Measurements from ENCODE around the gene LFNG. TPM values are rescaled to one million over a fixed set of nuclear protein-coding genes. Genes with fewer than 3 reads are reported as not detected.

The LFNG gene
- total and polyA plus RNA-seq, 3 experiments from 2014 or later, result 2.0 to 30.8 (median 28.0) TPM

- Mint-ChIP-seq H3K27ac (peak overlapping the region in 1 of 8 donors; percentile 22), H3K9me3 (no peaks in the 10 kb centered on the region), H3K4me3 (no peak overlapping the region), H3K36me3 (no peaks in the 10 kb centered on the region), H3K4me1 (no peaks in the 10 kb centered on the region), H3K27me3 (peaks cover 3 to 10% of the 10 kb centered on the region in 2 donors)
- CTCF ChIA-PET, result no interaction called here
- peaks cover 4% of the 10 kb centered on the region for H3K27me3 ChIP-seq (ENCODE audit: insufficient read depth, low read length, poor library complexity, severe bottlenecking)
- H3K27ac ChIP-seq (ENCODE audit: low read depth, low read length), result no peak overlapping the region
- H3K4me3 ChIP-seq (ENCODE audit: low read length), result no peak overlapping the region
- H3K36me3 ChIP-seq (ENCODE audit: insufficient read depth, low read length), result no peaks in the 10 kb centered on the region
- no peaks in the 10 kb centered on the region for H3K4me1 ChIP-seq (ENCODE audit: insufficient read depth, low read length)
- H3K9me3 ChIP-seq (ENCODE audit: low read length), result no peaks in the 10 kb centered on the region
- DNase-seq, result no peak
- POLR2A ChIA-PET, result no interaction called here
Measured at GRCh38 chr7:2496375-2496774, 23.2 kb upstream of the LFNG start.

GRCh38 chr7:2497065-2497464, 22.5 kb upstream of the LFNG start:
- H3K9me3 ChIP-seq (ENCODE audit: low read length), result no peaks in the 10 kb centered on the region
- no peaks in the 10 kb centered on the region for H3K36me3 Mint-ChIP-seq
- POLR2A ChIA-PET, result no interaction called here

GRCh38 chr7:2497500-2498336, 21.9 kb upstream of the LFNG start:
- Mint-ChIP-seq H3K27ac (no peak overlapping the region), H3K36me3 (no peaks in the 10 kb centered on the region), H3K4me1 (no peaks in the 10 kb centered on the region), H3K27me3 (peaks cover 3 to 10% of the 10 kb centered on the region in 2 donors), H3K9me3 (no peaks in the 10 kb centered on the region), H3K4me3 (no peak overlapping the region)
- no peaks in the 10 kb centered on the region for H3K9me3 ChIP-seq (ENCODE audit: low read length)
- H3K36me3 ChIP-seq (ENCODE audit: insufficient read depth, low read length), result no peaks in the 10 kb centered on the region
- CTCF ChIA-PET, result interaction anchor here (1.0 kb wide), 1 partner anchor 10 kb away, joined by 3 read pairs; no protein-coding TSS in a partner anchor
- peaks cover 4% of the 10 kb centered on the region for H3K27me3 ChIP-seq (ENCODE audit: insufficient read depth, low read length, poor library complexity, severe bottlenecking)
- H3K4me3 ChIP-seq (ENCODE audit: low read length), result no peak overlapping the region
- DNase-seq, result no peak
- H3K27ac ChIP-seq (ENCODE audit: low read depth, low read length), result no peak overlapping the region
- POLR2A ChIA-PET, result no interaction called here
- no peaks in the 10 kb centered on the region for H3K4me1 ChIP-seq (ENCODE audit: insufficient read depth, low read length)

More at GRCh38 chr7:2497065-2497464, 22.5 kb upstream of the LFNG start:
- no peak for DNase-seq
- Histone ChIP-seq H3K4me1 (ENCODE audit: insufficient read depth, low read length) (no peaks in the 10 kb centered on the region), H3K4me3 (ENCODE audit: low read length) (no peak overlapping the region), H3K27me3 (ENCODE audit: insufficient read depth, low read length, poor library complexity, severe bottlenecking) (peaks cover 4% of the 10 kb centered on the region), H3K36me3 (ENCODE audit: insufficient read depth, low read length) (no peaks in the 10 kb centered on the region), H3K27ac (ENCODE audit: low read depth, low read length) (no peak overlapping the region)
- peaks cover 3 to 10% of the 10 kb centered on the region in 2 donors for H3K27me3 Mint-ChIP-seq
- H3K4me1 Mint-ChIP-seq, result no peaks in the 10 kb centered on the region
- no peak overlapping the region for H3K4me3 Mint-ChIP-seq
- H3K27ac Mint-ChIP-seq, result no peak overlapping the region
- H3K9me3 Mint-ChIP-seq, result no peaks in the 10 kb centered on the region
- CTCF ChIA-PET, result no interaction called here

- no peak for DNase-seq
- Mint-ChIP-seq H3K27ac (no peak overlapping the region), H3K36me3 (no peaks in the 10 kb centered on the region), H3K4me3 (no peak overlapping the region), H3K27me3 (peaks cover 3 to 10% of the 10 kb centered on the region in 2 donors), H3K4me1 (peaks cover 0 to 3% (median 0%) of the 10 kb centered on the region in 3 donors), H3K9me3 (no peaks in the 10 kb centered on the region)
- Histone ChIP-seq H3K9me3 (ENCODE audit: low read length) (no peaks in the 10 kb centered on the region), H3K4me1 (ENCODE audit: insufficient read depth, low read length) (no peaks in the 10 kb centered on the region), H3K27me3 (ENCODE audit: insufficient read depth, low read length, poor library complexity, severe bottlenecking) (peaks cover 4% of the 10 kb centered on the region), H3K27ac (ENCODE audit: low read depth, low read length) (no peak overlapping the region), H3K4me3 (ENCODE audit: low read length) (no peak overlapping the region), H3K36me3 (ENCODE audit: insufficient read depth, low read length) (no peaks in the 10 kb centered on the region)
- ChIA-PET POLR2A (no interaction called here), CTCF (interaction anchor here (1.0 kb wide), 1 partner anchor 9 kb away, joined by 3 read pairs; no protein-coding TSS in a partner anchor)
Measured at GRCh38 chr7:2498708-2499107, 20.9 kb upstream of the LFNG start.

- H3K9me3 ChIP-seq (ENCODE audit: low read length), result no peaks in the 10 kb centered on the region
- H3K36me3 ChIP-seq (ENCODE audit: insufficient read depth, low read length), result no peaks in the 10 kb centered on the region
- Mint-ChIP-seq H3K27ac (peak overlapping the region in 1 of 8 donors; percentile 55), H3K9me3 (no peaks in the 10 kb centered on the region), H3K27me3 (peaks cover 3 to 10% of the 10 kb centered on the region in 2 donors), H3K4me1 (peaks cover 0 to 7% (median 0%) of the 10 kb centered on the region in 3 donors), H3K4me3 (no peak overlapping the region), H3K36me3 (no peaks in the 10 kb centered on the region)
- H3K4me3 ChIP-seq (ENCODE audit: low read length), result no peak overlapping the region
- ChIA-PET POLR2A (no interaction called here), CTCF (interaction anchor here (1.2 kb wide), 1 partner anchor 9 kb away, joined by 3 read pairs; no protein-coding TSS in a partner anchor)
- no peak for DNase-seq
- no peak overlapping the region for H3K27ac ChIP-seq (ENCODE audit: low read depth, low read length)
- H3K4me1 ChIP-seq (ENCODE audit: insufficient read depth, low read length), result no peaks in the 10 kb centered on the region
- peaks cover 4% of the 10 kb centered on the region for H3K27me3 ChIP-seq (ENCODE audit: insufficient read depth, low read length, poor library complexity, severe bottlenecking)
Measured at GRCh38 chr7:2499181-2499580, 20.4 kb upstream of the LFNG start.

GRCh38 chr7:2499719-2500430, 19.7 kb upstream of the LFNG start:
- peaks cover 4% of the 10 kb centered on the region for H3K27me3 ChIP-seq (ENCODE audit: insufficient read depth, low read length, poor library complexity, severe bottlenecking)
- H3K4me1 ChIP-seq (ENCODE audit: insufficient read depth, low read length), result no peaks in the 10 kb centered on the region
- Mint-ChIP-seq H3K4me3 (no peak overlapping the region), H3K4me1 (peaks cover 0 to 7% (median 0%) of the 10 kb centered on the region in 3 donors), H3K27ac (no peak overlapping the region), H3K27me3 (peaks cover 3 to 10% of the 10 kb centered on the region in 2 donors), H3K9me3 (no peaks in the 10 kb centered on the region), H3K36me3 (no peaks in the 10 kb centered on the region)
- H3K36me3 ChIP-seq (ENCODE audit: insufficient read depth, low read length), result no peaks in the 10 kb centered on the region
- H3K27ac ChIP-seq (ENCODE audit: low read depth, low read length), result no peak overlapping the region
- H3K4me3 ChIP-seq (ENCODE audit: low read length), result no peak overlapping the region
- no peak for DNase-seq
- ChIA-PET POLR2A (no interaction called here), CTCF (interaction anchor here (1.2 kb wide), 1 partner anchor 8 kb away, joined by 3 read pairs; no protein-coding TSS in a partner anchor)
- no peaks in the 10 kb centered on the region for H3K9me3 ChIP-seq (ENCODE audit: low read length)

GRCh38 chr7:2500701-2501100, 18.9 kb upstream of the LFNG start:
- H3K4me1 ChIP-seq (ENCODE audit: insufficient read depth, low read length), result no peaks in the 10 kb centered on the region
- DNase-seq, result no peak
- Mint-ChIP-seq H3K4me3 (no peak overlapping the region), H3K27ac (peak overlapping the region in 2 of 8 donors; percentile 11 to 36), H3K27me3 (peaks cover 3 to 10% of the 10 kb centered on the region in 2 donors), H3K9me3 (no peaks in the 10 kb centered on the region), H3K4me1 (peaks cover 0 to 7% (median under 1%) of the 10 kb centered on the region in 3 donors), H3K36me3 (no peaks in the 10 kb centered on the region)
- no peak overlapping the region for H3K4me3 ChIP-seq (ENCODE audit: low read length)
- H3K27me3 ChIP-seq (ENCODE audit: insufficient read depth, low read length, poor library complexity, severe bottlenecking), result peaks cover 4% of the 10 kb centered on the region
- no peak overlapping the region for H3K27ac ChIP-seq (ENCODE audit: low read depth, low read length)
- ChIA-PET CTCF (no interaction called here), POLR2A (no interaction called here)
- H3K36me3 ChIP-seq (ENCODE audit: insufficient read depth, low read length), result no peaks in the 10 kb centered on the region
- H3K9me3 ChIP-seq (ENCODE audit: low read length), result no peaks in the 10 kb centered on the region

All from CD8-positive, alpha-beta memory T cell (primary cell).